HepG2 (cell line): ENCODE measurements around the gene TEAD1. TPM values are rescaled to one million over a fixed set of nuclear protein-coding genes. Genes with fewer than 3 reads are reported as not detected.

Source experiments
- ATF2 ChIP-seq: sonication (generic); formaldehyde crosslinking; IDR thresholded peaks from 2 replicates; pipeline ENCODE4 v1.4.0; 2020; ENCODE audit warnings: missing genetic modification reagents
- ATF7-NPFF ChIP-seq: sonication (generic); formaldehyde crosslinking; IDR thresholded peaks from 2 replicates; pipeline ENCODE4 v1.8.1; 2023; ENCODE audit warnings: mild to moderate bottlenecking, low read depth, missing genetic modification reagents, moderate library complexity
- CHD4 ChIP-seq: fragments of 200-600 bp; sonication (generic); IDR thresholded peaks from 2 replicates; pipeline ENCODE4 v1.7.0; 2017; ENCODE audit warnings: mild to moderate bottlenecking, low read length, borderline replicate concordance
- CREB3 ChIP-seq: sonication (generic); formaldehyde crosslinking; IDR thresholded peaks from 2 replicates; pipeline ENCODE4 v1.5.0; 2020; ENCODE audit warnings: missing genetic modification reagents
- CSRNP1 ChIP-seq: sonication (generic); formaldehyde crosslinking; IDR thresholded peaks from 2 replicates; pipeline ENCODE4 v1.8.1; 2023; ENCODE audit warnings: mild to moderate bottlenecking, missing genetic modification reagents
- ELF3 ChIP-seq: IDR thresholded peaks from 2 replicates; pipeline ENCODE4 v1.6.1; 2016; ENCODE audit warnings: missing genetic modification reagents, missing compliant biosample characterization
- GATAD1 ChIP-seq: IDR thresholded peaks from 2 replicates; pipeline ENCODE4 v1.6.1; 2016; ENCODE audit warnings: missing genetic modification reagents, missing compliant biosample characterization
- GPN1 ChIP-seq: sonication (generic); formaldehyde crosslinking; IDR thresholded peaks from 2 replicates; pipeline ENCODE4 v1.5.1; 2020; ENCODE audit warnings: missing genetic modification reagents, borderline replicate concordance
- HNRNPK ChIP-seq: fragments of 200-400 bp; formaldehyde crosslinking; IDR thresholded peaks from 2 replicates; pipeline ENCODE4 v1.6.1; 2018; ENCODE audit warnings: low read length, low read depth, moderate library complexity, mild to moderate bottlenecking; ENCODE audit not compliant: poor library complexity, severe bottlenecking
- JUNB ChIP-seq: sonication (generic); formaldehyde crosslinking; IDR thresholded peaks from 2 replicates; pipeline ENCODE4 v1.8.0; 2022; ENCODE audit warnings: missing genetic modification reagents, mild to moderate bottlenecking, borderline replicate concordance
- KMT2B ChIP-seq: IDR thresholded peaks from 2 replicates; pipeline ENCODE4 v1.6.1; 2016; ENCODE audit warnings: missing genetic modification reagents, missing compliant biosample characterization
- NRL ChIP-seq: sonication (generic); formaldehyde crosslinking; IDR thresholded peaks from 2 replicates; pipeline ENCODE4 v1.5.0; 2020; ENCODE audit warnings: missing genetic modification reagents, mild to moderate bottlenecking, moderate library complexity, borderline replicate concordance
- POLR2A ChIP-seq, 2 experiments: IDR thresholded peaks; 2 replicates each; pipeline ENCODE4 v1.6.1; 2011; ENCODE audit warnings: low read depth in 2 of 2, low read length in 2 of 2, mild to moderate bottlenecking in 1 of 2, moderate library complexity in 1 of 2; ENCODE audit not compliant: insufficient read depth in 1 of 2
- RBFOX2 ChIP-seq: fragments of 200-400 bp; formaldehyde crosslinking; IDR thresholded peaks from 2 replicates; pipeline ENCODE4 v1.6.1; 2017; ENCODE audit warnings: low read depth, mild to moderate bottlenecking, low read length
- RELA ChIP-seq: sonication (generic); formaldehyde crosslinking; IDR thresholded peaks from 2 replicates; pipeline ENCODE4 v1.4.0; 2020; ENCODE audit warnings: missing genetic modification reagents
- SETDB1 ChIP-seq: sonication (generic); formaldehyde crosslinking; IDR thresholded peaks from 2 replicates; pipeline ENCODE4 v1.5.1; 2020; ENCODE audit warnings: missing genetic modification reagents, mild to moderate bottlenecking, borderline replicate concordance
- SIN3A ChIP-seq: IDR thresholded peaks from 2 replicates; pipeline ENCODE4 v1.6.1; 2011; ENCODE audit warnings: low read depth, mild to moderate bottlenecking, control low read depth, low read length, borderline replicate concordance
- SPEN ChIP-seq: sonication (generic); formaldehyde crosslinking; IDR thresholded peaks from 2 replicates; pipeline ENCODE4 v1.5.1; 2020; ENCODE audit warnings: low read depth, mild to moderate bottlenecking, missing genetic modification reagents
- STAG1 ChIP-seq: sonication (generic); formaldehyde crosslinking; IDR thresholded peaks from 2 replicates; pipeline ENCODE4 v1.4.0; 2020; ENCODE audit warnings: missing genetic modification reagents
- TARDBP ChIP-seq: sonication (generic); formaldehyde crosslinking; IDR thresholded peaks from 2 replicates; pipeline ENCODE4 v1.8.0; 2022; ENCODE audit warnings: mild to moderate bottlenecking, missing genetic modification reagents
- TBP ChIP-seq: sonication (generic); formaldehyde crosslinking; IDR thresholded peaks from 2 replicates; pipeline ENCODE4 v1.5.0; 2020; ENCODE audit warnings: missing genetic modification reagents
- ZFAT ChIP-seq: sonication (generic); formaldehyde crosslinking; conservative IDR thresholded peaks from 2 replicates; pipeline ENCODE4 v1.8.1; 2023; ENCODE audit warnings: missing genetic modification reagents, inconsistent platforms
- ZNF205 ChIP-seq: IDR thresholded peaks from 2 replicates; pipeline ENCODE4 v1.6.1; 2018; ENCODE audit warnings: missing biosample characterization, missing genetic modification reagents
- ZNF343 ChIP-seq: sonication (generic); formaldehyde crosslinking; IDR thresholded peaks from 2 replicates; pipeline ENCODE4 v1.4.0; 2020; ENCODE audit warnings: mild to moderate bottlenecking, missing genetic modification reagents
- ZNF670 ChIP-seq: sonication (generic); formaldehyde crosslinking; IDR thresholded peaks from 2 replicates; pipeline ENCODE4 v1.8.0; 2022; ENCODE audit warnings: mild to moderate bottlenecking, missing genetic modification reagents, borderline replicate concordance
- ZNF776 ChIP-seq: sonication (generic); formaldehyde crosslinking; IDR thresholded peaks from 2 replicates; pipeline ENCODE4 v1.4.0; 2020; ENCODE audit warnings: mild to moderate bottlenecking, missing genetic modification reagents
- ZSCAN21 ChIP-seq: sonication (generic); formaldehyde crosslinking; IDR thresholded peaks from 2 replicates; pipeline ENCODE4 v1.8.0; 2022; ENCODE audit warnings: mild to moderate bottlenecking, missing genetic modification reagents, moderate library complexity, borderline replicate concordance
- polyA plus RNA-seq, 8 experiments: library from polyadenylated mRNA; depleted of rRNA in 3 of 8; stranded (reverse) in 7 of 8; unstranded in 1 of 8; fragments of >200 nt; fragmentation: Illumina TruSeq in 4 of 8; extraction: Trizol in 4 of 8; gene quantifications; 2 replicates each; pipeline versions ENCODE4 v1.2.1 to v1.2.3, GENCODE V29; 2011 to 2016; ENCODE audit warnings: low read depth in 4 of 8, missing spikeins in 1 of 8, mixed read lengths in 1 of 8; ENCODE audit not compliant: insufficient read depth in 1 of 8
- total RNA-seq, 5 experiments: library from RNA; depleted of rRNA; stranded (reverse); fragments of >200 nt; fragmentation: Illumina TruSeq; extraction: Trizol; gene quantifications; 2 replicates each; pipeline ENCODE4 v1.2.3, GENCODE V29; 2016; ENCODE audit warnings: low read depth in 1 of 5

TEAD1 gene
- total and polyA plus RNA-seq, 2 of the 13 experiments (the other 11 are each of a cell fraction or from before 2014, with no cell fraction given): 20.1 to 30.5 TPM

GRCh38 chr11:12673924-12674570 lies at the start of gene TEAD1 (continued):
- TF ChIP-seq TBP (CRISPR knock-in tag): no peak
- peak; percentile 54; the same call in 1 of the 2 replicates for TF ChIP-seq ZSCAN21
- no peak for TF ChIP-seq GPN1
- TF ChIP-seq ATF2: peak; percentile 99
- TF ChIP-seq CREB3 (CRISPR knock-in tag): no peak
- no peak for TF ChIP-seq CHD4
- TF ChIP-seq POLR2A (IDR thresholded peaks at IDR 0.05; ENCODE audit: insufficient read depth in 1 of 2, low read depth in 2 of 2, low read length in 2 of 2): peak in 1 of 2 experiments; percentile 49; a peak in 2 of 4 replicates
- TF ChIP-seq NRL (CRISPR knock-in tag): peak; percentile 54; the same call in 1 of the 2 replicates
- TF ChIP-seq ZNF205 (CRISPR knock-in tag): 0 out of 2 replicates have a peak, but pooled peaks have one; percentile 21
- no peak for TF ChIP-seq JUNB (CRISPR knock-in tag)
- peak; percentile 77 for TF ChIP-seq RBFOX2
- no peak for TF ChIP-seq TARDBP (CRISPR knock-in tag)
- no peak for TF ChIP-seq GATAD1 (CRISPR knock-in tag)
- TF ChIP-seq ZNF670: no peak
- TF ChIP-seq ZNF776 (CRISPR knock-in tag): no peak
- no peak for TF ChIP-seq ATF7-NPFF (CRISPR knock-in tag)
- no peak for TF ChIP-seq ZNF343
- TF ChIP-seq HNRNPK: no peak
- peak; percentile 68 for TF ChIP-seq SPEN
- no peak for TF ChIP-seq SETDB1 (CRISPR knock-in tag)
- no peak; the same call in 1 of the 2 replicates for TF ChIP-seq ELF3 (CRISPR knock-in tag)
- TF ChIP-seq STAG1: no peak
- TF ChIP-seq SIN3A: no peak
- TF ChIP-seq KMT2B (CRISPR knock-in tag): 0 out of 2 replicates have a peak, but pooled peaks have one; percentile 67
- TF ChIP-seq ZFAT: no peak
- TF ChIP-seq RELA: no peak
- no peak for TF ChIP-seq CSRNP1 (CRISPR knock-in tag)
